Dendritic cell treated with granulocyte-macrophage colony-stimulating factor and Interleukin-4, amounts not matched to agents 40 ng/mL and 50 ng/mL, for 4 days (primary cell): ENCODE results near the gene HAPLN3.

Experiments
- H3K27ac Mint-ChIP-seq: one replicate; pipeline ENCODE4 v1.8.0; 2022; ENCODE audit warnings: mild to moderate bottlenecking, mixed read lengths
- H3K27me3 Mint-ChIP-seq: one replicate; pipeline ENCODE4 v1.8.0; 2022; ENCODE audit warnings: mild to moderate bottlenecking, mixed read lengths
- H3K36me3 Mint-ChIP-seq: one replicate; pipeline ENCODE4 v1.8.0; 2022; ENCODE audit warnings: low read depth, mixed read lengths
- H3K4me1 Mint-ChIP-seq: one replicate; pipeline ENCODE4 v1.8.0; 2022; ENCODE audit warnings: low read depth, mixed read lengths
- H3K4me3 Mint-ChIP-seq: one replicate; pipeline ENCODE4 v1.8.0; 2022; ENCODE audit warnings: mild to moderate bottlenecking, moderate library complexity, mixed read lengths
- H3K9me3 Mint-ChIP-seq: one replicate; pipeline ENCODE4 v1.8.0; 2022; ENCODE audit warnings: mixed read lengths
- intact Hi-C: fragments of 100-400 bp; cut with micrococcal nuclease; formaldehyde crosslinking; loops from one replicate; pipeline ENCODE4 v1.15.0; 2022

The HAPLN3 gene

GRCh38 chr15:88874275-88874674, 21.1 kb downstream of the HAPLN3 start:
- Mint-ChIP-seq H3K27ac (no peak overlapping the region), H3K36me3 (no peaks in the 10 kb centered on the region), H3K9me3 (no peaks in the 10 kb centered on the region), H3K4me1 (no peaks in the 10 kb centered on the region), H3K4me3 (no peak overlapping the region), H3K27me3 (peaks cover 10% of the 10 kb centered on the region)
- intact Hi-C loops = no loop called here

- no peak overlapping the region for H3K4me3 Mint-ChIP-seq
- no peaks in the 10 kb centered on the region for H3K9me3 Mint-ChIP-seq
- H3K27me3 Mint-ChIP-seq = peaks cover 12% of the 10 kb centered on the region
- H3K36me3 Mint-ChIP-seq = no peaks in the 10 kb centered on the region
- H3K27ac Mint-ChIP-seq = no peak overlapping the region
- H3K4me1 Mint-ChIP-seq = no peaks in the 10 kb centered on the region
- intact Hi-C loops = no loop called here
These were observed 21.6 kb downstream of the HAPLN3 start for GRCh38 chr15:88873786-88874185.

GRCh38 chr15:88872706-88873105, 22.6 kb downstream of the HAPLN3 start:
- Mint-ChIP-seq H3K27me3 (peaks cover 13% of the 10 kb centered on the region), H3K9me3 (no peaks in the 10 kb centered on the region), H3K36me3 (no peaks in the 10 kb centered on the region), H3K4me3 (no peak overlapping the region), H3K4me1 (no peaks in the 10 kb centered on the region), H3K27ac (no peak overlapping the region)
- intact Hi-C loops = no loop called here

- H3K4me3 Mint-ChIP-seq = no peak overlapping the region
- no peak overlapping the region for H3K27ac Mint-ChIP-seq
- H3K4me1 Mint-ChIP-seq = no peaks in the 10 kb centered on the region
- no peaks in the 10 kb centered on the region for H3K9me3 Mint-ChIP-seq
- intact Hi-C loops = no loop called here
- H3K27me3 Mint-ChIP-seq = peaks cover 13% of the 10 kb centered on the region
- H3K36me3 Mint-ChIP-seq = no peaks in the 10 kb centered on the region
These were observed 23.2 kb downstream of the HAPLN3 start for GRCh38 chr15:88872106-88872505.

GRCh38 chr15:88871313-88871712, 24.0 kb downstream of the HAPLN3 start:
- H3K27ac Mint-ChIP-seq = no peak overlapping the region
- peaks cover 13% of the 10 kb centered on the region for H3K27me3 Mint-ChIP-seq
- no peaks in the 10 kb centered on the region for H3K36me3 Mint-ChIP-seq
- no peaks in the 10 kb centered on the region for H3K4me1 Mint-ChIP-seq
- H3K4me3 Mint-ChIP-seq = no peak overlapping the region
- no peaks in the 10 kb centered on the region for H3K9me3 Mint-ChIP-seq
- intact Hi-C loops = no loop called here

GRCh38 chr15:88866295-88866881, 29.0 kb downstream of the HAPLN3 start:
- no peak overlapping the region for H3K27ac Mint-ChIP-seq
- no peaks in the 10 kb centered on the region for H3K9me3 Mint-ChIP-seq
- H3K36me3 Mint-ChIP-seq = no peaks in the 10 kb centered on the region
- H3K4me3 Mint-ChIP-seq = no peak overlapping the region
- H3K4me1 Mint-ChIP-seq = no peaks in the 10 kb centered on the region
- intact Hi-C loops = no loop called here
- H3K27me3 Mint-ChIP-seq = peaks cover 10% of the 10 kb centered on the region

- intact Hi-C loops = no loop called here
- Mint-ChIP-seq H3K4me1 (no peaks in the 10 kb centered on the region), H3K27me3 (peaks cover 8% of the 10 kb centered on the region), H3K4me3 (no peak overlapping the region), H3K27ac (no peak overlapping the region), H3K9me3 (no peaks in the 10 kb centered on the region), H3K36me3 (no peaks in the 10 kb centered on the region)
These were observed 29.7 kb downstream of the HAPLN3 start for GRCh38 chr15:88865498-88866099.

GRCh38 chr15:88864861-88865497, 30.4 kb downstream of the HAPLN3 start:
- H3K4me1 Mint-ChIP-seq = no peaks in the 10 kb centered on the region
- intact Hi-C loops = no loop called here
- H3K4me3 Mint-ChIP-seq = no peak overlapping the region
- no peak overlapping the region for H3K27ac Mint-ChIP-seq
- no peaks in the 10 kb centered on the region for H3K36me3 Mint-ChIP-seq
- H3K27me3 Mint-ChIP-seq = peaks cover 5% of the 10 kb centered on the region
- no peaks in the 10 kb centered on the region for H3K9me3 Mint-ChIP-seq

- no peak overlapping the region for H3K27ac Mint-ChIP-seq
These were observed 31.9 kb downstream of the HAPLN3 start for GRCh38 chr15:88863412-88863811.

GRCh38 chr15:88860212-88860611, 35.1 kb downstream of the HAPLN3 start:
- intact Hi-C loops = no loop called here
- no peaks in the 10 kb centered on the region for H3K36me3 Mint-ChIP-seq
- H3K4me3 Mint-ChIP-seq = no peak overlapping the region
- no peaks in the 10 kb centered on the region for H3K4me1 Mint-ChIP-seq
- peaks cover 3% of the 10 kb centered on the region for H3K9me3 Mint-ChIP-seq
- no peaks in the 10 kb centered on the region for H3K27me3 Mint-ChIP-seq
- no peak overlapping the region for H3K27ac Mint-ChIP-seq

More at GRCh38 chr15:88863412-88863811, 31.9 kb downstream of the HAPLN3 start:
- Mint-ChIP-seq H3K36me3 (no peaks in the 10 kb centered on the region), H3K27me3 (no peaks in the 10 kb centered on the region), H3K9me3 (no peaks in the 10 kb centered on the region), H3K4me1 (no peaks in the 10 kb centered on the region), H3K4me3 (no peak overlapping the region)
- intact Hi-C loops = no loop called here

GRCh38 chr15:88859550-88859949, 35.8 kb downstream of the HAPLN3 start:
- Mint-ChIP-seq H3K27me3 (no peaks in the 10 kb centered on the region), H3K9me3 (peaks cover 9% of the 10 kb centered on the region), H3K4me1 (no peaks in the 10 kb centered on the region), H3K36me3 (no peaks in the 10 kb centered on the region), H3K4me3 (no peak overlapping the region), H3K27ac (no peak overlapping the region)
- intact Hi-C loops = no loop called here

- no peak overlapping the region for H3K27ac Mint-ChIP-seq
These were observed 36.4 kb downstream of the HAPLN3 start for GRCh38 chr15:88858934-88859333.

GRCh38 chr15:88852476-88852875, 42.9 kb downstream of the HAPLN3 start:
- H3K36me3 Mint-ChIP-seq = no peaks in the 10 kb centered on the region
- intact Hi-C loops = no loop called here
- no peak overlapping the region for H3K27ac Mint-ChIP-seq
- no peak overlapping the region for H3K4me3 Mint-ChIP-seq
- no peaks in the 10 kb centered on the region for H3K4me1 Mint-ChIP-seq
- peaks cover 3% of the 10 kb centered on the region for H3K27me3 Mint-ChIP-seq
- peaks cover 14% of the 10 kb centered on the region for H3K9me3 Mint-ChIP-seq

More at GRCh38 chr15:88858934-88859333, 36.4 kb downstream of the HAPLN3 start:
- Mint-ChIP-seq H3K36me3 (no peaks in the 10 kb centered on the region), H3K4me3 (no peak overlapping the region), H3K4me1 (no peaks in the 10 kb centered on the region), H3K9me3 (peaks cover 14% of the 10 kb centered on the region), H3K27me3 (no peaks in the 10 kb centered on the region)
- intact Hi-C loops = no loop called here

- H3K4me1 Mint-ChIP-seq = no peaks in the 10 kb centered on the region
- no peak overlapping the region for H3K27ac Mint-ChIP-seq
- H3K27me3 Mint-ChIP-seq = peaks cover 3% of the 10 kb centered on the region
- peaks cover 5% of the 10 kb centered on the region for H3K9me3 Mint-ChIP-seq
- intact Hi-C loops = no loop called here
- H3K4me3 Mint-ChIP-seq = no peak overlapping the region
- no peaks in the 10 kb centered on the region for H3K36me3 Mint-ChIP-seq
These were observed 45.8 kb downstream of the HAPLN3 start for GRCh38 chr15:88849376-88850072.
